Activated naive CD8-positive, alpha-beta T cell treated with anti-CD3 and anti-CD28 coated beads, Interleukin-2, amount 10 ng/mL, durations not matched to agents 7 days and 5 days (primary cell): ENCODE measurements around the gene SMKR1. TPM values are rescaled to one million over a fixed set of nuclear protein-coding genes. Genes with fewer than 3 reads are reported as not detected.

ENCODE experiments used
- ATAC-seq: fragments of 150-1000 bp; cut with Tn5 transposase; one replicate; pipeline ENCODE4 v1.10.0; 2021; ENCODE audit warnings: low read depth, moderate library complexity
- POLR2A ChIA-PET: fragments of 350-600 bp; sonication (Branson Sonifier 250); formaldehyde crosslinking; loops from one replicate; lab custom pipeline; 2021; ENCODE audit warnings: antibody characterized with exemption; lab: Charles Lee
- DNase-seq: peaks from one replicate; pipeline ENCODE4 v3.0.0; 2021
- H3K27ac Mint-ChIP-seq: one replicate; pipeline ENCODE4 v1.8.0; 2022; ENCODE audit warnings: mild to moderate bottlenecking, mixed read lengths
- H3K27me3 Mint-ChIP-seq: one replicate; pipeline ENCODE4 v1.8.0; 2022; ENCODE audit warnings: mild to moderate bottlenecking, moderate library complexity, mixed read lengths
- H3K36me3 Mint-ChIP-seq: one replicate; pipeline ENCODE4 v1.8.0; 2021; ENCODE audit warnings: mild to moderate bottlenecking, mixed read lengths
- H3K4me1 Mint-ChIP-seq: one replicate; pipeline ENCODE4 v1.8.0; 2021; ENCODE audit warnings: mixed read lengths
- H3K4me3 Mint-ChIP-seq: one replicate; pipeline ENCODE4 v1.8.0; 2022; ENCODE audit warnings: mild to moderate bottlenecking, moderate library complexity, mixed read lengths
- H3K9me3 Mint-ChIP-seq: one replicate; pipeline ENCODE4 v1.8.0; 2021; ENCODE audit warnings: mixed read lengths
- total RNA-seq, 2 experiments: library from RNA; stranded (reverse); gene quantifications; one replicate each; pipeline ENCODE4 v1.2.3, GENCODE V29; 2021

Gene SMKR1
- total RNA-seq, 2 experiments from 2014 or later = 1.3 to 2.1 TPM

DNA sequence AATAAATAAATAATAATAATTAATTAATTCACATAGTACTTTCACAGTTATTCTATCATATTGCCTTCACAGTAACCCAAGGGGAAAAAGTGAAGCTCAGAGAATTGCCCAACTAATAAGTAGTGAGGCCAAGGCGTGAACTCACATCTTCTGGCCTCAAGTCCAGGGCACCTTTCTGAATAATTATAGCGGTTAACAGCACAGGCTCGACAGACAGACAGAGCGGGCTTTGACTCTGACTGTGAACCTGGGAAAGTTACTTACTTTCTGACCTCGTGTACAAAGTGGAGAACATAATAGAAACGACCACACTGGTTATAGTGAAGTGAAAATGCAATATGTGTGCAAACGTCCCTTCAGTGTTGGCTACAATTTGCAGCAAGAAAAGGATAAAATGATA lies 5.7 kb upstream of the SMKR1 start:
- peak overlapping the region; percentile 14 for H3K27ac Mint-ChIP-seq
- no peak overlapping the region for H3K4me3 Mint-ChIP-seq
- POLR2A ChIA-PET = no interaction called here
- ATAC-seq (no peak), DNase-seq (no peak)
- no peaks in the 10 kb centered on the region for H3K36me3 Mint-ChIP-seq
- H3K4me1 Mint-ChIP-seq = peaks cover 15% of the 10 kb centered on the region
- peaks cover 14% of the 10 kb centered on the region for H3K27me3 Mint-ChIP-seq
- H3K9me3 Mint-ChIP-seq = no peaks in the 10 kb centered on the region

DNA sequence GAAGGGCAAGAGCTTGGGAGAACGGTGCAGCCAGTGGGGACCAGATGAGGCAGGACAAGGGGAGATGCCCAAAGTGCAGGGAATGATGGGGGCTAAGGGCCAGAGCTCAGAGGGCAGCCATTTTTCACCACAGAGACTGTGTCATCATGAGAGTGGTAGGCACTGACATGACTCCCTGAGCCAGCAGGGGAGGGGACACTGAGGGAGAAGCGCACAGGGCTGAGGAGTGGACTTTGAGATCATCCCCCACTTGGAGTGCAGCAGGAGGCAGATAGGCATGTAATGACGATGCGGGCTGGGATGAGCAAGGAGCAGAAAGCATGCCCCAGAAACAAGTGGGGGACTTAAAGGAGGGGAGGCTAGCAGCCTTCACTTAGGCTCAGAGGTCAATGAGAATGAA lies 5.2 kb upstream of the SMKR1 start:
- Mint-ChIP-seq H3K4me1 (peaks cover 17% of the 10 kb centered on the region), H3K27me3 (peaks cover 14% of the 10 kb centered on the region), H3K36me3 (no peaks in the 10 kb centered on the region), H3K9me3 (no peaks in the 10 kb centered on the region), H3K27ac (peak overlapping the region; percentile 14), H3K4me3 (no peak overlapping the region)
- DNase-seq = no peak
- POLR2A ChIA-PET = no interaction called here
- ATAC-seq = no peak

DNA sequence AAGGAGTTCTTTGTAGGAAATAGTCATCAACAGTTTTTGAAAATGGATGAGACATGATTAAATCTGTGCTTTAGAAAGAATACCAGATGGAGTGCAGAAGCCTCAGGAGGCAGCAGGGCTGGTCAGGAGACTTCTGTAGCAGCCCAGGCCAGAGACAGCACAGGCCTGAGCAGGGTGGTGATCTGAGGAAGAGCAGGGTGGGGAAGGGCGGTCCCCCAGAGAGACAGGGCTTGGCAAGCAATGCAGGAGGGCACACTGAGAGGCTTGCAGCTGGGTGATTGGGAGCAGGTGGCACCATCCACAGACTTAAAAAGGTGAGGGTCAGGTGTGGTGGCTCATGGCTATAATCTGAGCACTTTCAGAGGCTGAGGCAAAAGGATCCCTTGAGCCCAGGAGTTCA lies 4.3 kb upstream of the SMKR1 start:
- POLR2A ChIA-PET = interaction anchor here (0.5 kb wide), 1 partner anchor 1116 kb away, joined by 3 read pairs; no protein-coding TSS in a partner anchor
- Mint-ChIP-seq H3K27ac (no peak overlapping the region), H3K27me3 (peaks cover 14% of the 10 kb centered on the region), H3K36me3 (no peaks in the 10 kb centered on the region), H3K4me1 (peaks cover 16% of the 10 kb centered on the region), H3K4me3 (no peak overlapping the region), H3K9me3 (no peaks in the 10 kb centered on the region)
- no peak for DNase-seq
- ATAC-seq = no peak

- H3K9me3 Mint-ChIP-seq = no peaks in the 10 kb centered on the region
- H3K27ac Mint-ChIP-seq = no peak overlapping the region
- POLR2A ChIA-PET = interaction anchor here (0.6 to 1.3 kb wide), 2 partner anchors 66 to 448 kb away, joined by 4 to 7 read pairs; partner anchors contain the start of gene STRIP2
- H3K27me3 Mint-ChIP-seq = peaks cover 15% of the 10 kb centered on the region
- peaks cover 17% of the 10 kb centered on the region for H3K4me1 Mint-ChIP-seq
- H3K36me3 Mint-ChIP-seq = no peaks in the 10 kb centered on the region
- DNase-seq (no peak), ATAC-seq (no peak)
- H3K4me3 Mint-ChIP-seq = no peak overlapping the region
Measured at GRCh38 chr7:129499999-129500398, 2.3 kb upstream of the SMKR1 start.

DNA sequence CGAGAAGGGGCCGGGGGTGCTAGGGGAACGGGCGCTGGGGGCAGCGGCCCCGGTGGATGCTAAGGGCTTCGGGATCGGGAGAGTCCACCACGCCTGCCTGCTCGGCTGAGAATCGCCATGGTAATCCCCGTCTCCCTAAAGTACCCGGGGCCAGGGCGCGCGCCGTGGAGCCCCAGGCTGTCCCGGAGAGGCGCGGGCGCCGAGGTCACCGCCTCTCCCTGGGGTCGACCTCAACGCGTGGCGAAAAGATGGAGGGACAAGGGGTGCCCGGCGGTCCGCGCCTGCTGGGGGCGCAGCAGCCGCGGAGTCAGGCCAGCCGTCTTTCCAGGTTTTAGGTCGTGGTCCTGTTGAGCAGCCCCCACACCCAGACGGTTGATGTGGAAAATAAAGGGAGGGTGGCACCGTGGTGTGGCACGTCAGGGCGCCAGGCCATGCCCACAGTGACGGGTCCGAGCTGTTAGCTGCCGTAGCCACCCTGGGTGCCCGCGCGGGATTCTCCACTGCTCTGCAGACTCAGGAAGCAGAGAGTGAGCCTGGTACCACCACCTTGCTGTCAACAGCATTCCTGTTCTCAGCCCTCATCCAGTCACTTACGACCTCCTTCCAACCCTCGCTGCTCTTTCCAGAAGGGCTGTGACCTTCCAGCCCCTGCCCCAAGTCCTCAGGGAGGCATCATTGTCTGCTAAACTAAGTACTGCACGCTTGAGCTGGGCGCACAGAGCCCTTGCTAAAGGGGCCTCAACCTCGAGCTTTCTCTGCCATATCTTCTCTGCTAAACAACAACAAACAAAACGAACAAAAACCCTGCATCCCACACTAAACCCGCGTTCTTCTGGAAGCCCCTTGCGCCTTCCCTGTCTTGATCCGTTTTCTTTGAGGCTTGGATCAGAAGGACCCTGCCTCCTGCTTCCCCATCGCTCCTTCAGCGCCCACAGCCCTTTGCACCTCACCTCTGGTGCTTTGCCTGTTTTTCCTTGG lies 666 bp downstream of the SMKR1 start:
- no peaks in the 10 kb centered on the region for H3K36me3 Mint-ChIP-seq

GRCh38 chr7:129503725-129504124 lies 1.4 kb downstream of the SMKR1 start:
- H3K4me1 Mint-ChIP-seq = peaks cover 9% of the 10 kb centered on the region
- peak overlapping the region; percentile 73 for H3K4me3 Mint-ChIP-seq
- no peak overlapping the region for H3K27ac Mint-ChIP-seq
- ATAC-seq (no peak), DNase-seq (no peak)
- POLR2A ChIA-PET = interaction anchor here (0.7 kb wide), 1 partner anchor 627 kb away, joined by 5 read pairs; no protein-coding TSS in a partner anchor
- H3K36me3 Mint-ChIP-seq = no peaks in the 10 kb centered on the region
- peaks cover 13% of the 10 kb centered on the region for H3K27me3 Mint-ChIP-seq
- no peaks in the 10 kb centered on the region for H3K9me3 Mint-ChIP-seq

More for the DNA sequence above, 666 bp downstream of the SMKR1 start:
- Mint-ChIP-seq H3K27ac (peak overlapping the region; percentile 2), H3K9me3 (no peaks in the 10 kb centered on the region), H3K27me3 (peaks cover 14% of the 10 kb centered on the region), H3K4me1 (peaks cover 9% of the 10 kb centered on the region), H3K4me3 (peak overlapping the region; percentile 73)
- peak; percentile 4 for ATAC-seq
- DNase-seq = peak; percentile 34
- POLR2A ChIA-PET = no interaction called here

- DNase-seq = no peak
- Mint-ChIP-seq H3K27me3 (no peaks in the 10 kb centered on the region), H3K36me3 (no peaks in the 10 kb centered on the region), H3K4me1 (peaks cover 3% of the 10 kb centered on the region), H3K4me3 (no peak overlapping the region), H3K27ac (no peak overlapping the region), H3K9me3 (no peaks in the 10 kb centered on the region)
- POLR2A ChIA-PET = no interaction called here
- ATAC-seq = no peak
Measured at GRCh38 chr7:129512192-129512591, 9.9 kb downstream of the SMKR1 start.

DNA sequence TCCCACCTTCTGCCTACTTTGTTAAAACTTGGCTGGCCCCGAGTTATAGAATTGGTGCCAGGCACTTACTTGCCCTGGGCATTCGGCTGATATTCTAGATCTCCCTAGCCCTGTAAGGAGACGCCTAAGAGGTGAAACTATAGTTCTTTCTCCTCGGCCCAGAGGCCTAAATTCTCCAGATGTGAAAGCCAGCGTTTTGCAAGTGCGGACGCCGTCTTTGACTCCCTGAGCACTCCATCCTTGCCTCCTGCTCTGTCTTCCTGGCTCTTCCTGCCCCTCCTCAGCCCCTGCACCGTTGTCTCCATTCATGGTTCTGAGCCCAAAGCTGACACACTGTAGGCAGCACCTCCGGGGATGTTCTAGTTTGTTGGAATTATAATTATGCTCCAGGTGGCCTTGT lies 11.2 kb downstream of the SMKR1 start:
- Mint-ChIP-seq H3K4me3 (no peak overlapping the region), H3K4me1 (peaks cover 3% of the 10 kb centered on the region), H3K9me3 (no peaks in the 10 kb centered on the region), H3K36me3 (no peaks in the 10 kb centered on the region), H3K27ac (no peak overlapping the region), H3K27me3 (no peaks in the 10 kb centered on the region)
- DNase-seq (no peak), ATAC-seq (no peak)
- POLR2A ChIA-PET = no interaction called here

- POLR2A ChIA-PET = no interaction called here
- Mint-ChIP-seq H3K4me3 (no peak overlapping the region), H3K4me1 (peaks cover 3% of the 10 kb centered on the region), H3K27me3 (no peaks in the 10 kb centered on the region), H3K27ac (no peak overlapping the region), H3K9me3 (no peaks in the 10 kb centered on the region), H3K36me3 (no peaks in the 10 kb centered on the region)
- DNase-seq (no peak), ATAC-seq (no peak)
Measured at GRCh38 chr7:129514683-129515082, 12.4 kb downstream of the SMKR1 start.

DNA sequence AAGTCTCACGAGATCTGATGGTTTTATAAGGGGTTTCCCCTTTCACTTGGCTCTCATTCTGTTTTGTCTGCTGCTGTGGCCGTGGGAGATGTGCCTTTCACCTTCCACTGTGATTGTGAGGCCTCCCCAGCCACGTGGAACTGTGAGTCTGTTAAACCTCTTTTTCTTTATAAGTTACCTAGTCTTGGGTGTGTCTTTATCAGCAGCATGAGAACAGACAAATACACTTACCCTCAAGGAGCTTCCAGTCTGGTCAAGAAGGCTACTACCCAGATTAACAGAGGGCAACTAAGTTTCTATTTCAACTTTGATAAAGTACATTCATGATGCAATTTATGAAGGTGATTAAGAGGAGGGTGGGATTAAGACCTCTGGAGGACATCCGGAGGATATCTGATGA lies 13.1 kb downstream of the SMKR1 start:
- H3K36me3 Mint-ChIP-seq = no peaks in the 10 kb centered on the region
- H3K27ac Mint-ChIP-seq = no peak overlapping the region
- peaks cover 2% of the 10 kb centered on the region for H3K27me3 Mint-ChIP-seq
- H3K4me3 Mint-ChIP-seq = no peak overlapping the region
- ATAC-seq = no peak
- H3K4me1 Mint-ChIP-seq = peaks cover 3% of the 10 kb centered on the region
- POLR2A ChIA-PET = no interaction called here
- no peak for DNase-seq
- H3K9me3 Mint-ChIP-seq = no peaks in the 10 kb centered on the region

- POLR2A ChIA-PET = interaction anchor here (0.6 kb wide), 1 partner anchor 12 kb away, joined by 4 read pairs; no protein-coding TSS in a partner anchor
- no peak for ATAC-seq
- H3K4me1 Mint-ChIP-seq = no peaks in the 10 kb centered on the region
Measured at GRCh38 chr7:129517931-129518330, 15.6 kb downstream of the SMKR1 start.

GRCh38 chr7:129519464-129519863 lies 17.1 kb downstream of the SMKR1 start:
- DNase-seq (no peak), ATAC-seq (no peak)
- no peaks in the 10 kb centered on the region for H3K36me3 Mint-ChIP-seq
- H3K4me1 Mint-ChIP-seq = no peaks in the 10 kb centered on the region
- POLR2A ChIA-PET = no interaction called here
- H3K27me3 Mint-ChIP-seq = peaks cover 13% of the 10 kb centered on the region
- no peak overlapping the region for H3K27ac Mint-ChIP-seq
- no peak overlapping the region for H3K4me3 Mint-ChIP-seq
- no peaks in the 10 kb centered on the region for H3K9me3 Mint-ChIP-seq

More at GRCh38 chr7:129517931-129518330, 15.6 kb downstream of the SMKR1 start:
- H3K27me3 Mint-ChIP-seq = peaks cover 9% of the 10 kb centered on the region
- H3K4me3 Mint-ChIP-seq = no peak overlapping the region
- H3K36me3 Mint-ChIP-seq = no peaks in the 10 kb centered on the region
- no peak for DNase-seq
- no peaks in the 10 kb centered on the region for H3K9me3 Mint-ChIP-seq
- H3K27ac Mint-ChIP-seq = no peak overlapping the region

DNA sequence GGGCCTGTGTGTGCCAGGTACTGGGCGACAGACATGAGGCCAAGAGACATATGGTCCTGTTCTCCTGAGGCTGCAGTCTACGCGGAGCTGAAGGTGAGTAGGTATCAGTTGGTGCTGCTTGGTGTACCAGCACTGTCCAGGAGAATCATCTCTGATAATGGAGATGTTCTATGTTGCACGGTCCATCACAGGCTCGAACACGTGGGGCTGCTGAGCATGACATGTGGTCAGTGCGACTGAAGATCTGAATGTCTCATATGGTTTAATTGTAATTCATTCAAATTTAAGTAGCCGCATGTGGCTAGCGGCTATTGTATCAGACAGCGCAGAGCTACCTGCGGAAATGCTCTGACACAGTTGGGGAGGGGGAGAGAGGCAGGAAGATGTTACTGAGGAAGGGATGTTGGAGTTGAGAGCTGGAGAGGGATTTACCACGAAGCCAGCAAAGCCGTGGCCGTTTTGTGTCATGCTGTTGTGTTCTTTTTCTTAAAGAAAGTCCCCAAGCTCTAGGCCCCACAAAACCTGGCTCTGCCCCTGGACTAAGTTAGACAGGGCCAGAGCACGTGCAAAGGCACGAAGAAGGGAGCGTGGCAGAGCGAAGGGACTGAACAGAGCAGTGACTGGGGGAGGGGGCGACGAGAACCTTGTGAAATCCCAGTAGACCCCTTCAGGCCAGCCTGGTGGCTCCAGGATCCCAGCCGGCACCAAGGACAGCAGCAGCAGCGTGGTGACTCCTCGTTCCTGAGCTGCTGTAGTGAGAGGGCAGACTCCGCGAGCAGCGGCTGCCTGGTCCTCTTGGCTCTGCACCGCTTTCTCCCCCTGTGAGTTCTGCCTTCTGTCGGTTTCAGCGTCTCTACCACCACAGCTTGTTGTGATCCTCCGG lies 20.0 kb downstream of the SMKR1 start:
- DNase-seq (no peak), ATAC-seq (no peak)
- Mint-ChIP-seq H3K36me3 (no peaks in the 10 kb centered on the region), H3K27ac (no peak overlapping the region), H3K4me3 (no peak overlapping the region), H3K4me1 (peaks cover 2% of the 10 kb centered on the region), H3K27me3 (peaks cover 15% of the 10 kb centered on the region), H3K9me3 (no peaks in the 10 kb centered on the region)
- POLR2A ChIA-PET = no interaction called here
